CD14-positive monocyte (primary cell): Measurements from ENCODE around the gene MKI67. TPM values are rescaled to one million over a fixed set of nuclear protein-coding genes. Genes with fewer than 3 reads are reported as not detected.

Experiments
- DNase-seq, 3 donors: peaks; one replicate each; pipeline ENCODE4 v3.0.0-alpha.2; 2011 to 2022
- H2AFZ ChIP-seq: 2 replicates; pipeline ENCODE4 v1.6.0; 2012; ENCODE audit warnings: mild to moderate bottlenecking, low read depth, low read length, inconsistent platforms; ENCODE audit not compliant: insufficient read depth, poor library complexity, severe bottlenecking
- H3K27ac ChIP-seq, 2 donors: 1 replicate in 1 of 2; 2 replicates in 1 of 2; pipeline ENCODE4 v1.5.1; 2012 to 2013; ENCODE audit warnings: low read length in 2 of 2, control low read depth in 1 of 2, inconsistent platforms in 1 of 2, low read depth in 1 of 2, mild to moderate bottlenecking in 1 of 2
- H3K27me3 ChIP-seq, 2 donors: one replicate each; pipeline versions ENCODE4 v1.6.0 to v1.6.1; 2011 to 2013; ENCODE audit warnings: low read length in 2 of 2; ENCODE audit not compliant: control insufficient read depth in 2 of 2, insufficient read depth in 2 of 2
- H3K36me3 ChIP-seq, 2 donors: replicated peaks in 1 of 2; 1 replicate in 1 of 2; 2 replicates in 1 of 2; pipeline versions ENCODE4 v1.5.1 to v1.6.1; 2012 to 2013; ENCODE audit warnings: low read length in 2 of 2, control low read depth in 1 of 2, inconsistent platforms in 1 of 2, mild to moderate bottlenecking in 1 of 2; ENCODE audit not compliant: insufficient read depth in 2 of 2, control insufficient read depth in 1 of 2
- H3K4me1 ChIP-seq, 2 donors: 1 replicate in 1 of 2; 2 replicates in 1 of 2; pipeline versions ENCODE4 v1.5.1 to v1.6.1; 2012 to 2013; ENCODE audit warnings: low read length in 2 of 2, control low read depth in 1 of 2, inconsistent platforms in 1 of 2, mild to moderate bottlenecking in 1 of 2, moderate library complexity in 1 of 2; ENCODE audit not compliant: insufficient read depth in 2 of 2, control insufficient read depth in 1 of 2
- H3K4me2 ChIP-seq: replicated peaks from 2 replicates; pipeline ENCODE3; 2012; ENCODE audit warnings: low read length, moderate library complexity, mild to moderate bottlenecking; ENCODE audit not compliant: poor library complexity, severe bottlenecking; ENCODE audit errors: extremely low read depth
- H3K4me3 ChIP-seq, 3 experiments: fragments of 200-600 bp in 1 of 3; sonication (generic) in 1 of 3; replicated peaks in 1 of 3; 1 replicate in 2 of 3; 2 replicates in 1 of 3; pipeline ENCODE4 v1.5.1; 2011 to 2013; ENCODE audit warnings: low read length in 3 of 3, mild to moderate bottlenecking in 3 of 3, control low read depth in 2 of 3, low read depth in 2 of 3, inconsistent platforms in 1 of 3, moderate library complexity in 1 of 3
- H3K79me2 ChIP-seq: 2 replicates; pipeline ENCODE4 v1.6.0; 2012; ENCODE audit warnings: mild to moderate bottlenecking, control low read depth, inconsistent platforms, low read length, moderate library complexity; ENCODE audit not compliant: insufficient read depth
- H3K9ac ChIP-seq: 2 replicates; pipeline ENCODE4 v1.6.0; 2017; ENCODE audit warnings: low read length, mild to moderate bottlenecking; ENCODE audit not compliant: insufficient read depth, poor library complexity, severe bottlenecking
- H3K9me3 ChIP-seq, 2 donors: replicated peaks in 1 of 2; 1 replicate in 1 of 2; 2 replicates in 1 of 2; pipeline versions ENCODE4 v1.5.1 to v1.6.1; 2012 to 2013; ENCODE audit warnings: low read length in 2 of 2, control low read depth in 1 of 2; ENCODE audit not compliant: control insufficient read depth in 1 of 2, insufficient read depth in 1 of 2
- H4K20me1 ChIP-seq: 2 replicates; pipeline ENCODE4 v1.6.0; 2012; ENCODE audit warnings: mild to moderate bottlenecking, low read length, control low read depth, moderate library complexity; ENCODE audit not compliant: insufficient read depth
- H3K27ac Mint-ChIP-seq, 7 donors: one replicate each; pipeline ENCODE4 v1.8.0; 2020; ENCODE audit warnings: mild to moderate bottlenecking in 7 of 7, mixed read lengths in 7 of 7, moderate library complexity in 6 of 7, inconsistent platforms in 2 of 7
- H3K27me3 Mint-ChIP-seq, 3 donors: one replicate each; pipeline ENCODE4 v1.8.0; 2021 to 2022; ENCODE audit warnings: low read depth in 3 of 3, mild to moderate bottlenecking in 3 of 3, mixed read lengths in 3 of 3, moderate library complexity in 3 of 3, inconsistent platforms in 1 of 3
- H3K36me3 Mint-ChIP-seq, 2 donors: one replicate each; pipeline ENCODE4 v1.8.0; 2020; ENCODE audit warnings: mixed read lengths in 2 of 2, inconsistent platforms in 1 of 2, mild to moderate bottlenecking in 1 of 2
- H3K4me1 Mint-ChIP-seq: one replicate; pipeline ENCODE4 v1.8.0; 2020; ENCODE audit warnings: mild to moderate bottlenecking, mixed read lengths
- H3K4me3 Mint-ChIP-seq, 2 donors: one replicate each; pipeline ENCODE4 v1.8.0; 2020; ENCODE audit warnings: mild to moderate bottlenecking in 2 of 2, mixed read lengths in 2 of 2, moderate library complexity in 1 of 2
- H3K9me3 Mint-ChIP-seq, 7 donors: one replicate each; pipeline ENCODE4 v1.8.0; 2020 to 2022; ENCODE audit warnings: mixed read lengths in 7 of 7, mild to moderate bottlenecking in 6 of 7, moderate library complexity in 6 of 7, inconsistent platforms in 2 of 7
- WGBS: methylation state at CpG from one replicate; pipeline ENCODE4 v1.1.5; 2013; ENCODE audit warnings: missing lambda C conversion rate; ENCODE audit not compliant: insufficient coverage; 5-methylcytosine and 5-hydroxymethylcytosine counted together
- intact Hi-C, 2 donors: fragments of 100-400 bp; cut with micrococcal nuclease; formaldehyde crosslinking; loops; one replicate each; pipeline versions ENCODE4 v1.15.0 to v1.15.1; 2023
- polyA plus RNA-seq, 3 donors: library from polyadenylated mRNA; depleted of rRNA in 1 of 3; unstranded in 2 of 3; stranded (reverse) in 1 of 3; fragments of 300-500 nt in 2 of 3; fragments of >200 nt in 1 of 3; fragmentation: Illumina TruSeq in 2 of 3; gene quantifications; 1 replicate in 2 of 3; 2 replicates in 1 of 3; pipeline ENCODE4 v1.2.3, GENCODE V29; 2012 to 2021
- TF ChIP-seq, protein P1 (sequence below): fragments of 200-600 bp; IDR thresholded peaks from one replicate; pipeline ENCODE4 v1.8.0; 2022; ENCODE audit warnings: antibody characterized with exemption, mild to moderate bottlenecking

The MKI67 gene
- polyA plus RNA-seq, 3 donors = 0.02 to 0.05 TPM; not detected in 1

DNA sequence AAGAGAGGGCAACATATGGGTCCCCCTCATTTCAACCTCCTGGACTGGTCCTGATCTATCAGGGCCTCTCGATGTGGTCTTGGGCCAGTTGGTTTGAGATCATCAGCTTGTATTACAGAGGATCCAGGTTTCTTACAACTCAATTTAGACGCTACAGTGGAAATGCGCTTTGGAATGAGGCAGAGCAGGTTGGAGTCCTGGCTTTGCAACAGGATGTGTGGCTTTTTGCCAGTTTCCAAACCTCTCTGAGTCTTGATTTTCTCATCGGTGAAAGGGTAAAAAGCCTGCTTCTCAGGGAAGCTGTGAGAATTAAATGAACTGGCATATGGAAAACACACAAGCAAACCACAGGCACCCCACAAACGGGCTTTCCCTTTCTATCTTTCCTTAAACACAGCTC lies 37.5 kb upstream of the MKI67 start:
- peaks cover 24 to 29% of the 10 kb centered on the region in 2 donors for H3K4me1 ChIP-seq
- H3K36me3 ChIP-seq = no peaks in the 10 kb centered on the region
- H2AFZ ChIP-seq = no peak overlapping the region
- TF ChIP-seq, protein P1, sequence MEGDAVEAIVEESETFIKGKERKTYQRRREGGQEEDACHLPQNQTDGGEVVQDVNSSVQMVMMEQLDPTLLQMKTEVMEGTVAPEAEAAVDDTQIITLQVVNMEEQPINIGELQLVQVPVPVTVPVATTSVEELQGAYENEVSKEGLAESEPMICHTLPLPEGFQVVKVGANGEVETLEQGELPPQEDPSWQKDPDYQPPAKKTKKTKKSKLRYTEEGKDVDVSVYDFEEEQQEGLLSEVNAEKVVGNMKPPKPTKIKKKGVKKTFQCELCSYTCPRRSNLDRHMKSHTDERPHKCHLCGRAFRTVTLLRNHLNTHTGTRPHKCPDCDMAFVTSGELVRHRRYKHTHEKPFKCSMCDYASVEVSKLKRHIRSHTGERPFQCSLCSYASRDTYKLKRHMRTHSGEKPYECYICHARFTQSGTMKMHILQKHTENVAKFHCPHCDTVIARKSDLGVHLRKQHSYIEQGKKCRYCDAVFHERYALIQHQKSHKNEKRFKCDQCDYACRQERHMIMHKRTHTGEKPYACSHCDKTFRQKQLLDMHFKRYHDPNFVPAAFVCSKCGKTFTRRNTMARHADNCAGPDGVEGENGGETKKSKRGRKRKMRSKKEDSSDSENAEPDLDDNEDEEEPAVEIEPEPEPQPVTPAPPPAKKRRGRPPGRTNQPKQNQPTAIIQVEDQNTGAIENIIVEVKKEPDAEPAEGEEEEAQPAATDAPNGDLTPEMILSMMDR = no peak
- intact Hi-C loops = no loop called here
- H3K27ac ChIP-seq = no peak overlapping the region
- no peak for DNase-seq
- Mint-ChIP-seq H3K27me3 (peaks cover 2 to 11% (median 3%) of the 10 kb centered on the region in 3 donors), H3K27ac (peak overlapping the region in 1 of 7 donors; percentile 57), H3K4me3 (no peak overlapping the region), H3K9me3 (peaks cover 0 to 3% (median 0%) of the 10 kb centered on the region in 7 donors), H3K4me1 (peaks cover 34% of the 10 kb centered on the region), H3K36me3 (no peaks in the 10 kb centered on the region)
- no peak overlapping the region for H3K9ac ChIP-seq
- no peaks in the 10 kb centered on the region for H4K20me1 ChIP-seq
- no peaks in the 10 kb centered on the region for H3K27me3 ChIP-seq
- H3K4me3 ChIP-seq = no peak overlapping the region
- 81% methylated on average over 4 of the region's 5 CpGs for WGBS
- no peak overlapping the region for H3K4me2 ChIP-seq
- H3K79me2 ChIP-seq = no peaks in the 10 kb centered on the region
- H3K9me3 ChIP-seq = no peaks in the 10 kb centered on the region

DNA sequence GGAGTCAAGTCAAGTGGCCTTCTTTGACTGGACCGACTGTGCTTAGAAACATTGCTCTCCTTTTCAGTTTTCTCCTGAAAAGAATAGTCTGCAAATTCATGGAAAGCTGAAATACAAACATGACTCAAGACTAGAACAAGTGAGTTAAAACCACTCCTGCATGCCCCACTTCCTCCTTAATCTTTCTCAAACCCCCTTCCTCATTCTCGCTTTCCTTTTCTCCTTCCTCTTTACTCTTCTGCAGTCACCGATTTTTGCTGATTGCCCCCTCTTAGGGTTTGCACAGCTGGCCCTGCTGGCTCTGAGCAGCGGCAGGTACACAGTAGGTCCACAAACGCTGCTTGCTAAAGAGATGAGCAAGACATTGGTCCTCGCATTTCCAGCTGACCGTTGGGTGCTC lies 34.8 kb upstream of the MKI67 start:
- Mint-ChIP-seq H3K9me3 (peaks cover 0 to 2% (median 0%) of the 10 kb centered on the region in 7 donors), H3K36me3 (no peaks in the 10 kb centered on the region), H3K27ac (peak overlapping the region in 3 of 7 donors; percentile 57 to 83 (median 65)), H3K4me1 (peaks cover 43% of the 10 kb centered on the region), H3K4me3 (peak overlapping the region in 1 of 2 donors; percentile 81), H3K27me3 (peaks cover 2% of the 10 kb centered on the region in 3 donors)
- peak; percentile 29 to 58 (median 52) for DNase-seq
- Histone ChIP-seq H3K27me3 (no peaks in the 10 kb centered on the region), H3K79me2 (no peaks in the 10 kb centered on the region), H3K36me3 (no peaks in the 10 kb centered on the region), H2AFZ (no peak overlapping the region), H3K4me2 (peak overlapping the region; percentile 64), H3K27ac (peak overlapping the region; percentile 30 to 37), H3K9ac (no peak overlapping the region), H4K20me1 (no peaks in the 10 kb centered on the region), H3K4me3 (peak overlapping the region in 1 of 3 experiments; percentile 53), H3K4me1 (peaks cover 24 to 29% of the 10 kb centered on the region in 2 donors), H3K9me3 (no peaks in the 10 kb centered on the region)
- WGBS = 48% methylated on average over 7 of the region's 7 CpGs
- TF ChIP-seq, protein P1 = no peak
- intact Hi-C loops = no loop called here
